Activated T-cell treated with anti-CD3 and anti-CD28 coated beads, Interleukin-2, amount 50 U/mL, for 1 hour (primary cell): ENCODE results near the gene ABCC10.
"Not testable (repeated sequence)": the region's sequence is repeated elsewhere in the genome, so short reads cannot be mapped to it uniquely, and the experiment has no call there.

ENCODE experiments used
- DNase-seq: peaks from one replicate; pipeline ENCODE4 v3.0.0-alpha.2; 2020

Gene ABCC10

DNA sequence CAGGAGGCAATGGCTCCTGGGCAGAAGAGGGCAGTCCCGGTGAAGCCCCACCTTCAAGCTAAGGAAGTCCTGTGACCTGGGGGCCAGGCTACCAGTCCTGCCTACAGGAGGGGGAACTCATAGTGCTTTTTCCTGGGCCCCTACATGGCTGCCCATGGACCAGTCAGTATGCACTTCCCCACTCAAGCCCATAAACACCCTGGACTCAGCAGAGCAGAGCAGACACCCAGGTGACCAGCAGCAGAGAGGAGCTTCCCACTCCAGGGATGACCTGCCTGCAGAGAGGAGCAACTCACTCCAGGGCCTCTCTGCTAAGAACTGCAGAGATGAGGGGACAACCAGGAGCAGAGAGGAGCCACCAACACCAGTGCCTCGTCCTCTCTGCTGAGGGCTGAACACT lies 14.3 kb upstream of the ABCC10 start:
- no peak for DNase-seq

DNA sequence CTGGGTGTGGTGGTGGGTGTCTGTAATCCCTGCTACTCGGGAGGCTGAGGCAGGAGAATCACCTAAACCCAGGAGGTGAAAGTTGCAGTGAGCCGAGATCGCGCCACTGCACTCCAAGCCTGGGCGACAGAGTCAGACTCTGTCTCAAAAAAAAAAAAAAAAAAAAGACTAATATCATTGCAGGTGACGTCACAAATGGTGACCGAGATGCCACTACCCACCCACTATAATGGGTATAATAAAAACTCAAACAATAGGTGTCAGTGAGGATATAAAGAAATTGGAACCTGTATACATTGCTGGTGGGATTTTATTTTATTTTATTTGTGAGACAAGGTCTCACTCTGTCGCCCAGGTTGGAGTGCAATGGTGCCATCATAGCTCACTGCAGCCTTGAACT lies 12.1 kb upstream of the ABCC10 start:
- DNase-seq: not testable (repeated sequence)

DNA sequence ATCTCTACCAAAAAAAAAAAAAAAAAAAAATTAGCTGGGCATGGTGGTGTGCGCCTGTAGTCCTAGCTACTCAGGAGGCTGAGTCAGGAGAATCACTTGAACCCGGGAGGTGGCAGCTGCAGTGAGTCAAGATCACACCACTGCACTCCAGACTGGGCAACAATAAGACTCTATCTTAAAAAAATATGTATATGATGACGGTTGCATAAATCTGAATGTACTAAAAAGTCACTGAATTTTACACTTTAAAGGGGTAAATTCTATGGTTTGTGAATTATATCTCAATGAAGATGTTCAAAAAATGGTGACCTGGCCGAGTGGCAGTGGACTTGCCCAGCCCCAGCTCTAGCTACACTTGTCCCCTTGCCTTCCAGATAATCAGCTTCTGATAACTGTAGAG lies 10.4 kb upstream of the ABCC10 start:
- DNase-seq: no peak

GRCh38 chr6:43420012-43420709 lies 7.2 kb upstream of the ABCC10 start:
- no peak for DNase-seq

DNA sequence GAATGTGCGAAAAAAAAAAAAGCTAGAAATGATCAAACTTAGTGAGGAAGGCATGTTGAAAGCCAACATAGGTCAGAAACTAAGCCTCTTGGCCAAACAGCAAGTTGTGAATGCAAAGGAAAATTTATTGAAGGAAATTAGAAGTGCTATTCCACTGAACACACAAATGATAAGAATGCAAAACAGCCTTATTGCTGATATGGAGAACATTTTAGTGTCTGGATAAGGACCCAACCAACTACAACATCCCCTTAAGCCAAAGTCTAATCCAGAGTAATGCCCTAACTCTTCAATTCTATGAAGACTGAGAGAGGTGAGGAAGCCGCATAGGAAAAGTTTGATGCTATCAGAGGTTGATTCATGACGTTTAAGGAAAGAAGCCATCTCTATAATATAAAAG lies 5.5 kb upstream of the ABCC10 start:
- DNase-seq: no peak

DNA sequence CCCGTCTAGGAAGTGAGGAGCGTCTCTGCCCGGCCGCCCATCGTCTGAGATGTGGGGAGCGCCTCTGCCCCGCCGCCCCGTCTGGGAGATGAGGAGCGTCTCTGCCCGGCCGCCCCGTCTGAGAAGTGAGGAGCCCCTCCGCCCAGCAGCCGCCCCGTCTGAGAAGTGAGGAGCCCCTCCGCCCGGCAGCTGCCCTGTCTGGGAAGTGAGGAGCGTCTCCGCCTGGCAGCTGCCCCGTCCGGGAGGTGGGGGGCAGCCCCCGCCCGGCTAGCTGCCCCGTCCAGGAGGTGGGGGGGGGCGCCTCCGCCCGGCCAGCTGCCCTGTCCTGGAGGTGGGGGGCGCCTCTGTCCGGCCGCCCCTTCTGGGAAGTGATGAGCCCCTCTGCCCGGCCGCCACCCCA lies 2.3 kb upstream of the ABCC10 start:
- not testable (repeated sequence) for DNase-seq

DNA sequence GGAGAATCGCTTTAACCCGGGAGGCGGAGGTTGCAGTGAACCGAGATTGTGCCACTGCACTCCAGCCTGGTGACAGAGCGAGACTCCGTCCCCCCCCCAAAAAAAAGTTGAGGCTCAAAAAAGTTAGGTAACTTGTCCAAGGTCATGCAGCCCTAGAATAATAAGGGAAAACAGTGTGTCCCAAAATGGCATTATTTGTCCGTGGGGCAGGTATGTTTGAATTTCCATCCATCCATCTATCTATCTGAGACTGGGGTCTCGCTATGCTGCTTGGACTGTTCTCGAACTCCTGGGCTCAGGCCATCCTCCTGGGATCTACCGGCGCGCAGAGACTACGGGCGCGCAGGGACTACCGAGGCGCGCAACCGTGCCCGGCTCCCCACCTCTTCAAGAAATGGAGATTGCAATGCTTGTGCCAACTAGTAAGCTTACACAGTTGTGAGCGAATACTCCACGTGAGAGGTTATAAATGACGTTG lies 374 bp upstream of the ABCC10 start:
- DNase-seq: no peak

- DNase-seq: no peak
Measured at GRCh38 chr6:43428112-43428570, 800 bp downstream of the ABCC10 start.

GRCh38 chr6:43428874-43429273 lies 1.5 kb downstream of the ABCC10 start:
- no peak for DNase-seq

GRCh38 chr6:43432009-43432945 lies 4.9 kb downstream of the ABCC10 start:
- DNase-seq: no peak

DNA sequence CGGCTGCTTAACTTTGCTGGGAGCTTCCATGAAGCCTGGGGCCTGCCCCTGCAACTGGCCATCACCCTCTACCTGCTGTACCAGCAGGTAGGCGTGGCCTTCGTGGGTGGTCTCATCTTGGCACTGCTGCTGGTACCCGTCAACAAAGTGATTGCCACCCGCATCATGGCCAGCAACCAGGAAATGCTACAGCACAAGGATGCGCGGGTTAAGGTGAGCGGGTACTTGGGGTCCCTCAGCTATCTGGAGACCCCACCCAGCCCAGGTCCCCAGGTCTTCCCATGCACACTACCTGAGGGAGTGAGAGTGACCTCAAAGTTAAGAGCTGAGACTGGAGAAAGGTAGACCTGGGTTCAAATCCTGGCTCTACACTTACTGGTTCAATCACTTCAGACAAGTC lies 5.8 kb downstream of the ABCC10 start:
- no peak for DNase-seq

- no peak for DNase-seq
Measured at GRCh38 chr6:43434001-43434840, 6.9 kb downstream of the ABCC10 start.

DNA sequence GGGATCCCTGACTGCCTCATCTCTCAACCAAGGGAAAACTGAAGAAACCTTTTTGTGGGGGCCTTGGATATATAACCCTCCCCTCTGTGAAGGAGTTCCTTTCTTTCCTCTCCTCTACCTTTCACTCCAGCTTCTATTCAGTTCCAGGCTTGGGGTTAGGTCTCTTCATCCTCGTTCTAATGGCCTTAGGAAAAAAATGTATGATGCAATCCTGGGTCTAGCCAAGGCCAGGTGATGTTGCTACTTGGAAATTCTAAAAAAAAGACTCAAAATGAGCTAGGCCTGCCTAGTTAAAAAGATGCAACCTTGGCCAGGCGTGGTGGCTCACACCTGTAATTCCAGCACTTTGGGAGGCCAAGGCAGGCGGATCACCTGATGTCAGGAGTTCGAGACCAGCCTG lies 7.6 kb downstream of the ABCC10 start:
- no peak for DNase-seq

GRCh38 chr6:43435682-43436437 lies 8.5 kb downstream of the ABCC10 start:
- no peak for DNase-seq

GRCh38 chr6:43436577-43437282 lies 9.4 kb downstream of the ABCC10 start:
- no peak for DNase-seq

DNA sequence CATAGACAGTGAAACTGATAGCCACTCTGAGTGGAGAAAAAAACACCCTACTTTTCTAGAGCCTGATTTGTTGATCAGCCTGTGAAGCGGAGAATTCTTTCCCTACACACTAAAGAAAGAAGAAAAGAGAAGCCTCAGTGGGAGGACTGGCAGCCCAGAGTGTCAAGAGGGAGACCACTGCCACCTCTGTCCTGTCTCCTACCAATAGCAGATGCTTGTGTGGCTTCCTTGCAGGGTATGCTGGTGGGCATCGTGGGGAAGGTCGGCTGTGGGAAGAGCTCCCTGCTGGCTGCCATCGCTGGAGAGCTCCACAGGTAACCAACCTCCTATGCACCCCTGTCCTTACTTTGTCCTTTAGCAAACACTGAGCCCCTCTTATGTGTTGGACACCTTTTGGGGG lies 10.4 kb downstream of the ABCC10 start:
- no peak for DNase-seq

- DNase-seq: no peak
Measured at GRCh38 chr6:43442935-43443334, 15.6 kb downstream of the ABCC10 start.

DNA sequence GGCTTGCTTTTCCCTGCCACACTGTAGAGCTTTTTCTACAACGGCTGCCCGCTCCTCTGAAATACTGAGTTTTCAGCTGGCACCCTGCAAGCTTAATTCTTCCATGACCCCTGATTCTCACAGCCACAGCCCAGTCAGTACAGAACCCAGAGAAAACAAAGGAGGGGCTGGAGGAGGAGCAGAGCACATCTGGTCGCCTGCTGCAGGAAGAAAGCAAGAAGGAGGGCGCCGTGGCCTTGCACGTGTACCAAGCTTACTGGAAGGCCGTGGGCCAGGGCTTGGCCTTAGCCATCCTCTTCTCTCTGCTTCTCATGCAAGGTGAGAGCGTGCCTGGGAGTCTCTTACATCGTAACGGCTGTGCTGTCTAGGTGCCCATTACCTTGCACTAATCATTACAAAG lies 16.7 kb downstream of the ABCC10 start:
- DNase-seq: no peak

- no peak for DNase-seq
Measured at GRCh38 chr6:43444582-43444981, 17.2 kb downstream of the ABCC10 start.

DNA sequence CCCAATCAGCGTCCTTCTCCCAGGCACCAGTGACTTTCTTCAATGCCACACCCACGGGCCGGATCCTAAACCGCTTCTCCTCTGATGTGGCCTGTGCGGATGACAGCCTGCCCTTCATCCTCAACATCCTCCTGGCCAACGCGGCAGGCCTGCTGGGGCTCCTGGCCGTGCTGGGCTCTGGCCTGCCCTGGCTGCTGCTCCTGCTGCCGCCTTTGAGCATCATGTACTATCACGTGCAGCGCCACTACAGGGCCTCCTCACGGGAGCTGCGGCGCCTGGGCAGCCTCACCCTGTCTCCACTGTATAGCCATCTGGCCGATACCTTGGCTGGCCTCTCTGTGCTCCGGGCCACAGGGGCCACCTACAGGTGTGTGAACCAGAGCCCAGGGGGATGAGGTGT lies 18.2 kb downstream of the ABCC10 start:
- no peak for DNase-seq

DNA sequence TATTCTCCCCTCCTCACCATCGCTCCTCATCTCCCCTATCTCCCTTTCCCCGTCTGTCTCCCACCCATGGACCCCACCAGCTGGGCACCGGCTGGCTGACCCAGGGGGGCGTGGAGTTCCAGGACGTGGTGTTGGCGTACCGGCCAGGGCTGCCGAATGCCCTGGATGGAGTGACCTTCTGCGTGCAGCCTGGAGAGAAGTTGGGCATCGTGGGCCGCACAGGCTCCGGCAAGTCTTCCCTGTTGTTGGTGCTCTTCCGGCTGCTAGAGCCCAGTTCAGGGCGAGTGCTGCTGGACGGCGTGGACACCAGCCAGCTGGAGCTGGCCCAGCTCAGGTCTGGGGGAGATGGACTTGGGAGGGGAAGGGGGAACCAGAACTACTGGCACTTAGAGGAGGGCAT lies 20.3 kb downstream of the ABCC10 start:
- DNase-seq: no peak

DNA sequence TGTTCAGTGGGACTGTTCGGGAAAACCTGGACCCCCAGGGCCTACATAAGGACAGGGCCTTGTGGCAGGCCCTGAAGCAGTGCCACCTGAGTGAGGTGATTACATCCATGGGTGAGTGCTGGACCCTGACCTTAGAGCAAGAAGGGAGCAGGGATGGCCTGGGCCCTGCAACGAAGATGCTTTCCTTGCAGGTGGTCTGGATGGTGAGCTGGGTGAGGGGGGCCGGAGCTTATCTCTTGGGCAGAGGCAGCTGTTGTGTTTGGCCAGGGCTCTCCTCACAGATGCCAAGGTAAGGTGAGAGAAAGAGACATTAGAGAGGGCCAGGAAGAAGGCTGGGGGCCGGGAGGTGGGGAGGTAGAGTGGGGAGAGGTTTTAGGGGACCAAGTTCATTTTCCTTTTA lies 21.6 kb downstream of the ABCC10 start:
- no peak for DNase-seq
